GM10847 (cell line): ENCODE results near the gene IGSF9B.

Experiments used
- POLR2A ChIP-seq: IDR thresholded peaks from 2 replicates; pipeline ENCODE4 v1.6.1; 2011; ENCODE audit not compliant: insufficient read length; ENCODE audit errors: extremely low read depth

The IGSF9B gene

GRCh38 chr11:133956650-133957633 lies at the start of gene IGSF9B:
IGSF9B (minus strand) TSS chr11:133956968; CDS start chr11:133956754, 214 bp downstream.
- no peak for TF ChIP-seq POLR2A

- no peak for TF ChIP-seq POLR2A
Measured at GRCh38 chr11:134004496-134005172, 47.9 kb upstream of the IGSF9B start.

GRCh38 chr11:134003792-134004495 lies 47.2 kb upstream of the IGSF9B start:
- no peak for TF ChIP-seq POLR2A

GRCh38 chr11:134001596-134001995 lies 44.8 kb upstream of the IGSF9B start:
- no peak for TF ChIP-seq POLR2A

GRCh38 chr11:134001088-134001487 lies 44.3 kb upstream of the IGSF9B start:
- TF ChIP-seq POLR2A: no peak

- TF ChIP-seq POLR2A: no peak
Measured at GRCh38 chr11:133999355-133999754, 42.6 kb upstream of the IGSF9B start.

GRCh38 chr11:133997554-133997953 lies 40.8 kb upstream of the IGSF9B start:
- no peak for TF ChIP-seq POLR2A

GRCh38 chr11:133996671-133997070 lies 39.9 kb upstream of the IGSF9B start:
- TF ChIP-seq POLR2A: no peak

GRCh38 chr11:133995066-133995465 lies 38.3 kb upstream of the IGSF9B start:
- no peak for TF ChIP-seq POLR2A

- TF ChIP-seq POLR2A: no peak
Measured at GRCh38 chr11:133993921-133994320, 37.2 kb upstream of the IGSF9B start.

GRCh38 chr11:133993107-133993506 lies 36.3 kb upstream of the IGSF9B start:
- no peak for TF ChIP-seq POLR2A

- no peak for TF ChIP-seq POLR2A
Measured at GRCh38 chr11:133992121-133992520, 35.4 kb upstream of the IGSF9B start.

GRCh38 chr11:133991101-133991500 lies 34.3 kb upstream of the IGSF9B start:
- no peak for TF ChIP-seq POLR2A

GRCh38 chr11:133990501-133990900 lies 33.7 kb upstream of the IGSF9B start:
- no peak for TF ChIP-seq POLR2A

GRCh38 chr11:133988686-133989410 lies 32.1 kb upstream of the IGSF9B start:
- TF ChIP-seq POLR2A: no peak
